Chondrocyte (in vitro differentiated cells): ENCODE measurements around the gene JAKMIP1. TPM values are rescaled to one million over a fixed set of nuclear protein-coding genes. Genes with fewer than 3 reads are reported as not detected.

ENCODE experiments used
- DNase-seq: peaks from one replicate; pipeline ENCODE4 v3.0.0; 2021; ENCODE audit warnings: mixed read lengths, low spot score
- H3K27ac Mint-ChIP-seq: one replicate; pipeline ENCODE4 v1.8.0; 2021; ENCODE audit warnings: mild to moderate bottlenecking, moderate library complexity, mixed read lengths; ENCODE audit not compliant: unreplicated experiment
- H3K27me3 Mint-ChIP-seq: 2 replicates; pipeline ENCODE4 v1.8.0; 2021; ENCODE audit warnings: low read depth, mixed read lengths
- H3K36me3 Mint-ChIP-seq: 2 replicates; pipeline ENCODE4 v1.8.0; 2021; ENCODE audit warnings: low read depth, mixed read lengths
- H3K4me1 Mint-ChIP-seq: 2 replicates; pipeline ENCODE4 v1.8.0; 2021; ENCODE audit warnings: low read depth, mild to moderate bottlenecking, mixed read lengths
- H3K4me3 Mint-ChIP-seq: one replicate; pipeline ENCODE4 v1.8.0; 2021; ENCODE audit warnings: mild to moderate bottlenecking, moderate library complexity, mixed read lengths; ENCODE audit not compliant: unreplicated experiment
- H3K9me3 Mint-ChIP-seq: 2 replicates; pipeline ENCODE4 v1.8.0; 2021; ENCODE audit warnings: low read depth, mixed read lengths
- total RNA-seq: library from RNA; stranded (reverse); gene quantifications from 3 replicates; pipeline ENCODE4 v1.2.1, GENCODE V29; 2021
- TF ChIP-seq, protein P1 (sequence below): fragments of 200-600 bp; sonication (generic); IDR thresholded peaks from 2 replicates; pipeline ENCODE4 v1.5.0; 2021; ENCODE audit warnings: antibody characterized with exemption, mild to moderate bottlenecking, moderate library complexity

Gene JAKMIP1
- total RNA-seq, 1 donor from 2014 or later = 0.10 TPM

DNA sequence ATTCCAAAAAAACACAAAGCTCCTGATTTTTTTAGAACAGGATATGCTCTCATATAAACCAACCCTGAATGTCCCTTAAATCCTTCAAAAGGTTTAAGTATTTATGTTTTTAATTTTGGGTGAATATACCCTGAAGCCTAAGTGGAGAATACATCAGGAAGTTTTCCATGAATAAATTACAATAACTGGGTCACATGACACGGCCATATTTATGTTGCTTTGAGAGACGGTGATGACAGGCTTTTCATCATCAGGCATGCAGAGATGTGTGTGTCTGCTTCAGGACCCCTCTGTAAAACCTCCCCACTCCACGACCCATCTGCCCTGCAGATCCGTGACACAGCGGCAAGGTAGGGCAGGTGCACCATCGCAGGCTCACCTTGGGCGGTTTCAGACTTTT lies 121.8 kb downstream of the JAKMIP1 start:
- H3K36me3 Mint-ChIP-seq = no peaks in the 10 kb centered on the region
- H3K4me1 Mint-ChIP-seq = no peaks in the 10 kb centered on the region
- DNase-seq = no peak
- no peaks in the 10 kb centered on the region for H3K9me3 Mint-ChIP-seq
- TF ChIP-seq, protein P1, sequence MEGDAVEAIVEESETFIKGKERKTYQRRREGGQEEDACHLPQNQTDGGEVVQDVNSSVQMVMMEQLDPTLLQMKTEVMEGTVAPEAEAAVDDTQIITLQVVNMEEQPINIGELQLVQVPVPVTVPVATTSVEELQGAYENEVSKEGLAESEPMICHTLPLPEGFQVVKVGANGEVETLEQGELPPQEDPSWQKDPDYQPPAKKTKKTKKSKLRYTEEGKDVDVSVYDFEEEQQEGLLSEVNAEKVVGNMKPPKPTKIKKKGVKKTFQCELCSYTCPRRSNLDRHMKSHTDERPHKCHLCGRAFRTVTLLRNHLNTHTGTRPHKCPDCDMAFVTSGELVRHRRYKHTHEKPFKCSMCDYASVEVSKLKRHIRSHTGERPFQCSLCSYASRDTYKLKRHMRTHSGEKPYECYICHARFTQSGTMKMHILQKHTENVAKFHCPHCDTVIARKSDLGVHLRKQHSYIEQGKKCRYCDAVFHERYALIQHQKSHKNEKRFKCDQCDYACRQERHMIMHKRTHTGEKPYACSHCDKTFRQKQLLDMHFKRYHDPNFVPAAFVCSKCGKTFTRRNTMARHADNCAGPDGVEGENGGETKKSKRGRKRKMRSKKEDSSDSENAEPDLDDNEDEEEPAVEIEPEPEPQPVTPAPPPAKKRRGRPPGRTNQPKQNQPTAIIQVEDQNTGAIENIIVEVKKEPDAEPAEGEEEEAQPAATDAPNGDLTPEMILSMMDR = no peak
- peaks cover 37% of the 10 kb centered on the region for H3K27me3 Mint-ChIP-seq
- no peak overlapping the region for H3K4me3 Mint-ChIP-seq
- no peak overlapping the region for H3K27ac Mint-ChIP-seq

DNA sequence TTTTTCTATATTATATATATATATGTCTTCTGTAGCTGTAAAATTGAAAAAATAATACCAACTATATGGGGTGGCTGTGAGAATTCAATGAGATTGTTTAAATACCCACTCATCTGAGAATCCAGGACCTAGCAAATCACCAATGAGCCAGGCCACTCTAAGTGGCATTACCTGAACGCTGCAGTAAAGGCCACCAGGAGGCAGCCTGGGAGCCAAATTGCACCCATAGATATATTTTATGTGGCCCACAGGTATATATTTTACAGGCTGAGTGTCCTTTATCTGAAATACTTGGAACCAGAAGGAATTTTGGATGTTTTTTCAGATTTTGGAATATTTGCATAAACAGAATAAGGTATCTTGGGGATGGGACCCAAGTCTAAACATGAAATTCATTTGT lies 124.0 kb downstream of the JAKMIP1 start:
- DNase-seq = no peak
- Mint-ChIP-seq H3K36me3 (no peaks in the 10 kb centered on the region), H3K9me3 (no peaks in the 10 kb centered on the region), H3K4me1 (no peaks in the 10 kb centered on the region), H3K27ac (no peak overlapping the region), H3K4me3 (no peak overlapping the region), H3K27me3 (peaks cover 40% of the 10 kb centered on the region)
- TF ChIP-seq, protein P1 = peak; percentile 31

DNA sequence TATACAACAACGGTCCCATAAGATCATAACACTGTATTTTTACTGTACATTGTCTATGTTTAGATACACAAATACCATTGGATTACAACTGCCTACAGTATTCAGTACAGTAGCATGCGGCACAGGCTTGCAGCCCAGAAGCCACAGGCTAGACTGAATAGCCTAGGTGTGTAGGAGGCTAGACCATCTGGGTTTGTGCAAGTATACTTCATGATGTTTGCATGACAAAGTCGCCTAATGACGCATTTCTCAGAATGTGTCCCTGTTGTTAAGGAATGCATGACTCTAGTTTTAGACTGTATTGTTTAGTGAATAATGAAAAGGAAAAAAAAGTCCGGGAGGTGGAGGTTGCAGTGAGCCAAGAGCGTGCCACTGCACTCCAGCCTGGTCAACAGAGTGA lies 125.6 kb downstream of the JAKMIP1 start:
- H3K27me3 Mint-ChIP-seq = peaks cover 39% of the 10 kb centered on the region
- no peaks in the 10 kb centered on the region for H3K4me1 Mint-ChIP-seq
- no peak overlapping the region for H3K27ac Mint-ChIP-seq
- H3K4me3 Mint-ChIP-seq = no peak overlapping the region
- H3K9me3 Mint-ChIP-seq = no peaks in the 10 kb centered on the region
- no peaks in the 10 kb centered on the region for H3K36me3 Mint-ChIP-seq
- DNase-seq = no peak
- TF ChIP-seq, protein P1 = no peak

DNA sequence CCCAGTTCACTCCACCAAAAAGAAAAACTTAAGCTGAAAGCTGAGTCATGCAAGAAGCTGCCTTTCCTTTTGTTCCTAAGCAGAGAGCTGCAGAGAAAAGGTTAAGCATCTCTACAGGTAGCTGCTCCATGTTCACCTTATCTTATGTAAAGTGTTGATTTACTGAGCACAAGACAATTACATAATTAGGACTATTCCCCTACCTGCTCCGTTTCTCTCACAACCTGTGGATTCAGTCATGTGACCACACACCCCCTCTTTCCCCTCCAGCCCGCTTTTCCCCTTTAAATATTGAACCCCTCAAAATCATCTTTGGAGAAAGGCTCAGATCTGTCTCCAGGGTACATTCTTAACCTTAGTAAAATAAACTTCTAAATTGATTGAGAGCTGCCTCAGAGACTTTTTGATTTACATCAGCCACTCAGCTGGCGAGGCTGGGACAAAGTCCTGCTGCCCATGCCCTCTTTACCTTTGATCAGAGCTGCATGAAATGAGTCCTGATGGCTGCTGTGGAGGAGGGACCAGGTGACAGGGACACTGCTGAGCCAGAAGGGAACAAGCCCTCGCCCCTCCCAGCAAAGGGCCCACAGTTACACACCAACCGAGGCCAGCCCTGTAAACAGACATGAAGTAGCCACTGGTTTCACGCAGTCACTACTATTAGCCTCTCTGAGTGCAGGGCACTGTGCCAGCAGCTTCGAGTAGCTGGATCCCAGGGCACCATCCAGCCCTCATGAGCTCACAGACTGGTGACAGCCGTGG lies 128.2 kb downstream of the JAKMIP1 start:
- no peaks in the 10 kb centered on the region for H3K4me1 Mint-ChIP-seq
- H3K27me3 Mint-ChIP-seq = peaks cover 44% of the 10 kb centered on the region
- no peaks in the 10 kb centered on the region for H3K9me3 Mint-ChIP-seq
- no peaks in the 10 kb centered on the region for H3K36me3 Mint-ChIP-seq
- H3K4me3 Mint-ChIP-seq = no peak overlapping the region
- no peak overlapping the region for H3K27ac Mint-ChIP-seq
- TF ChIP-seq, protein P1 = no peak
- no peak for DNase-seq

DNA sequence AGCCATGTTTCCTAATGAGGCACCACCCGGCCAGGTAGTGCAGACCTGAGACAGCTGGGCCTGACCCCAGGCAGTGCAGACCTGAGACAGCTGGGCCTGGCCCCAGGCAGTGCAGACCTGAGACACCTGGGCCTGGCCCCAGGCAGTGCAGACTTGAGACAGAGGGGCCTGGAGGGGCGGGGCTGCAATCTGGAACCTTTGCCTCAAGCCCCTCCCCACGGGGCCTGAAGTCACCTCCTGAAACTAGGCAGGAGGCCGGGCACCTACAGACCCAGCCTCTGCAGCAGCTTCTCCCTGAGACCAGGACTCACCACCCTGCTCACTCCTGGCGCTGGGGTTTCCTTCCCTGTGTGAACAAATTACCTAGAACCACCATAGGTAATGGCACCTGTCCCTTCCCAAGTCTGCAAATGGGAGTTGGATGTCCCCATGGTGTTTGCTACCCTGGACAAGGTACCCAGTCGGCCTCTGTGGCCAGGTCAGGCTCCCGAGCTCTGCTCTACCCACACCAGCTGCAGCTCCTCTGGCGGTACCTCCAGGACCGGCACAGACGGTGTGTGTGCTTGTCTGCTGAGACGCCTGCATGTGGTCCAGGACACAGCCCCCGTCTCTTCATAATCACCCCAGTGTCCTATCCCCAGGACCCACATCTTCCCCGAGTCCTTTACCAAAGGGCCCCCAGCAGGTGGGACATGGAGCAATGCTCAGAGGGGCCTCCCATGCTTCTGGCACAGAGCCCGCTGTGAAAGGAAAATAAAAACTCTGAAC lies 129.0 kb downstream of the JAKMIP1 start:
- no peaks in the 10 kb centered on the region for H3K9me3 Mint-ChIP-seq
- H3K4me1 Mint-ChIP-seq = no peaks in the 10 kb centered on the region
- H3K27ac Mint-ChIP-seq = no peak overlapping the region
- no peak overlapping the region for H3K4me3 Mint-ChIP-seq
- no peak for DNase-seq
- H3K36me3 Mint-ChIP-seq = no peaks in the 10 kb centered on the region
- TF ChIP-seq, protein P1 = no peak
- peaks cover 49% of the 10 kb centered on the region for H3K27me3 Mint-ChIP-seq
